ENCODE results near the gene REX1BD.

Gene REX1BD

GRCh38 chr19:18611327-18612050 is 22.9 kb downstream of the REX1BD start:
- H3K4me3 ChIP-seq (ENCODE audit: low read depth, low read length) = no peak overlapping the region
- peak overlapping the region; percentile 51 for H3K4me2 ChIP-seq (ENCODE audit: low read length)
- H3K9ac ChIP-seq = no peak overlapping the region
- H3K79me2 ChIP-seq = no peaks in the 10 kb centered on the region
- H3K27ac ChIP-seq = no peak overlapping the region
- H3K9me3 ChIP-seq (ENCODE audit: control insufficient read depth, low read length) = no peaks in the 10 kb centered on the region
- peaks cover 14% of the 10 kb centered on the region for H3K27me3 ChIP-seq (ENCODE audit: control insufficient read depth, insufficient read depth, low read length)
- peaks cover 19% of the 10 kb centered on the region for H3K4me1 ChIP-seq
- TF ChIP-seq CTCF (IDR thresholded peaks at IDR 0.05) = no peak
- no peaks in the 10 kb centered on the region for H3K36me3 ChIP-seq (ENCODE audit: control insufficient read depth, insufficient read depth, low read length)
- H2AFZ ChIP-seq = peak overlapping the region; percentile 10

GRCh38 chr19:18612051-18612771 is 23.6 kb downstream of the REX1BD start:
- Histone ChIP-seq H3K27ac (no peak overlapping the region), H3K4me2 (ENCODE audit: low read length) (peak overlapping the region; percentile 51), H2AFZ (peak overlapping the region; percentile 54), H3K36me3 (ENCODE audit: control insufficient read depth, insufficient read depth, low read length) (no peaks in the 10 kb centered on the region), H3K9me3 (ENCODE audit: control insufficient read depth, low read length) (no peaks in the 10 kb centered on the region), H3K4me3 (ENCODE audit: low read depth, low read length) (peak overlapping the region; percentile 14), H3K4me1 (peaks cover 18% of the 10 kb centered on the region), H3K27me3 (ENCODE audit: control insufficient read depth, insufficient read depth, low read length) (peaks cover 14% of the 10 kb centered on the region), H3K9ac (no peak overlapping the region), H3K79me2 (no peaks in the 10 kb centered on the region)
- no peak for TF ChIP-seq CTCF (IDR thresholded peaks at IDR 0.05)

GRCh38 chr19:18612772-18613588 is 24.4 kb downstream of the REX1BD start, which contains the start of gene TMEM59L:
Gene TMEM59L (plus strand): TSS chr19:18612870. CDS start chr19:18612959, 89 bp downstream.
- H3K4me1 ChIP-seq = peaks cover 12% of the 10 kb centered on the region
- no peak within 1 kb of the TSS for H3K27ac ChIP-seq
- peak within 1 kb of the TSS; percentile 51 for H3K4me2 ChIP-seq (ENCODE audit: low read length)
- H3K79me2 ChIP-seq = no peaks in the 10 kb centered on the region
- no peaks in the 10 kb centered on the region for H3K36me3 ChIP-seq (ENCODE audit: control insufficient read depth, insufficient read depth, low read length)
- peaks cover 9% of the 10 kb centered on the region for H3K27me3 ChIP-seq (ENCODE audit: control insufficient read depth, insufficient read depth, low read length)
- no peak for TF ChIP-seq CTCF (IDR thresholded peaks at IDR 0.05)
- peak within 1 kb of the TSS; percentile 14 for H3K4me3 ChIP-seq (ENCODE audit: low read depth, low read length)
- H3K9ac ChIP-seq = no peak within 1 kb of the TSS
- no peaks in the 10 kb centered on the region for H3K9me3 ChIP-seq (ENCODE audit: control insufficient read depth, low read length)
- H2AFZ ChIP-seq = peak within 1 kb of the TSS; percentile 54

GRCh38 chr19:18613589-18614234 is 25.1 kb downstream of the REX1BD start:
- Histone ChIP-seq H3K79me2 (no peaks in the 10 kb centered on the region), H3K4me1 (peaks cover 12% of the 10 kb centered on the region), H3K9me3 (ENCODE audit: control insufficient read depth, low read length) (no peaks in the 10 kb centered on the region), H2AFZ (no peak overlapping the region), H3K36me3 (ENCODE audit: control insufficient read depth, insufficient read depth, low read length) (no peaks in the 10 kb centered on the region), H3K27me3 (ENCODE audit: control insufficient read depth, insufficient read depth, low read length) (peaks cover 9% of the 10 kb centered on the region), H3K27ac (no peak overlapping the region), H3K4me2 (ENCODE audit: low read length) (no peak overlapping the region), H3K9ac (no peak overlapping the region), H3K4me3 (ENCODE audit: low read depth, low read length) (no peak overlapping the region)
- TF ChIP-seq CTCF (IDR thresholded peaks at IDR 0.05) = no peak
